NCI-H82 (cell line): ENCODE results near the gene WHRN.

Source experiments
- DNase-seq: peaks from one replicate; lab custom pipeline; 2025; lab: John Stamatoyannopoulos, UW

WHRN gene

DNA sequence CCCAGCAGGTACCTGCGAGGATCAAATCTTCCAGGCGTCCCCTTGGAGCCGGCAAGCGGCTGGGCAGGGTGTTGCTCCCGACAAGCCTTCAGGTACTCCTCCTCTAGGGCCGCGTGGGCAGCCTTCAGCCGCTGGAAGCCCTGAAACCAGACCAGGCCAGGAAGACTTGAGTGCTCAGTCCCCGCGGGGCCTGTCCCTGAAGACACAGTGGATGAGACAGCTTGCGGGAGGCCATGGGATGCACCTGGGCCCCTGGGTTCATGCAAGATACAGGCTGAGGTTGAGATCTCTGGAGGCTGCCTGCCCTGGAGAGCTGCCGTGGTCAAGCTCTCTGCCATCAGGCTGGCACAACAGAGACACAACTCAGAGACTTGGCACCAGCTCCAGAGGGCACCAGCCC is 142.9 kb downstream of the WHRN start:
- DNase-seq, result no peak

GRCh38 chr9:114361542-114361941 is 143.7 kb downstream of the WHRN start:
- no peak for DNase-seq

DNA sequence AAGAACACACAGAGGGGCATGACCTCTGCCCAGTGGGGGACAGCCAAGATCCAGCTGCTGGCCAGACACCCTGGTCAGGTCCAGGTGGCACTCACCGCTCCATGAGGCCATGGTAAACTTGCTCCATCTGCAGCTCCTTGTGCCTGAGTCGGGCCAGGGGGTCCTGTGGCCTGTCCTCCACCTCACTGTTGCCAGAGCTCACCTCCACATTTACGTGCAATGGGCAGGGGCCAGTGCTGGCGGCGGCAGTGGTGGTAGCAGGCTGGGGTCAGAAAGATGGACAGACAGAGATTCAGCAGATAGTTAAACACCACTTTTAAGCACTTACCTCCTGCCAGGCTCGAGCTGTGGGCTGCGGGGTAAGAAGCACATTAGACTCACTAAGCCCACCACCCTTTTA is 145.5 kb downstream of the WHRN start:
- DNase-seq, result no peak

GRCh38 chr9:114357911-114358328 is 147.4 kb downstream of the WHRN start:
- DNase-seq, result no peak

GRCh38 chr9:114357360-114357759 is 147.9 kb downstream of the WHRN start:
- no peak for DNase-seq

GRCh38 chr9:114356792-114357191 is 148.5 kb downstream of the WHRN start:
- DNase-seq, result no peak

DNA sequence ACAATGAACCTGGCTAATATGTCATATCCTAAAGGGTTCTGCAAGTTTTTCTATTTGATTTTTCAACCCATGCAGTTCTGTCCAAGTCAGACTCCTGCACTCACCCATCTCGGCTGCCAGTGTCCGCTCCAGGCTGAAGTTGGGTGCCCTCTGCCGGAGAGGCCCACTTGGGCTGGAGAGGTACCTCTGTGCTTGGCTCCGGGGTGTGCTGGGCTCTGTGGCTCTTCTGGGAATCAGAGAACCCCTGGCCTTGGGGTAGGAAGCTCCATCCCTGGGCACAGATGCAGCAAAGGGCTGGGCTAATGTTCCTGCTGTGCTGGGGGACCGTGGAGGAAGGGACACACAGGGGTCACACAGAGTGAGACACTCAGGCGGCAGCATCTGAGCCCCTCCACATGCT is 149.5 kb downstream of the WHRN start:
- DNase-seq, result no peak
